Mesenteric fat pad (tissue), 1 donor: ENCODE results near the gene PAMR1. TPM values are rescaled to one million over a fixed set of nuclear protein-coding genes. Genes with fewer than 3 reads are reported as not detected.
"Not testable (repeated sequence)": the region's sequence is repeated elsewhere in the genome, so short reads cannot be mapped to it uniquely, and the experiment has no call there.

ENCODE experiments used
- DNase-seq: peaks from one replicate; pipeline ENCODE4 v3.0.0-alpha.2; 2020; ENCODE audit warnings: low spot score
- total RNA-seq: library from RNA; stranded (reverse); fragmentation: NEBNext Ultra II Directional; extraction: Animal tissue kit (Norgen Biotek cat#: 25700); gene quantifications from one replicate; pipeline ENCODE4 v1.2.1, GENCODE V29; 2021
- donor health status: DM: yes; HTN: yes; CAD: no.

The PAMR1 gene
- total RNA-seq, 1 donor from 2014 or later = 30.8 TPM

- no peak for DNase-seq
These were observed 20.1 kb upstream of the PAMR1 start for GRCh38 chr11:35545391-35546003.

GRCh38 chr11:35543481-35543880 is 18.1 kb upstream of the PAMR1 start:
- DNase-seq = no peak

- DNase-seq = no peak
These were observed 16.4 kb upstream of the PAMR1 start for GRCh38 chr11:35541621-35542375.

GRCh38 chr11:35540526-35540925 is 15.1 kb upstream of the PAMR1 start:
- DNase-seq = no peak

- no peak for DNase-seq
These were observed 14.4 kb upstream of the PAMR1 start for GRCh38 chr11:35539781-35540281.

- no peak for DNase-seq
These were observed 13.8 kb upstream of the PAMR1 start for GRCh38 chr11:35539256-35539655.

GRCh38 chr11:35536470-35536869 is 11.1 kb upstream of the PAMR1 start:
- no peak for DNase-seq

- no peak for DNase-seq
These were observed 5.8 kb upstream of the PAMR1 start for GRCh38 chr11:35531246-35531645.

GRCh38 chr11:35529971-35530495 is 4.6 kb upstream of the PAMR1 start:
- DNase-seq = no peak

- no peak for DNase-seq
These were observed 965 bp upstream of the PAMR1 start for GRCh38 chr11:35526370-35526792.

GRCh38 chr11:35524780-35525179 is 636 bp downstream of the PAMR1 start:
- DNase-seq = no peak

GRCh38 chr11:35523861-35524260 is 1.6 kb downstream of the PAMR1 start:
- DNase-seq = no peak

GRCh38 chr11:35523331-35523768 is 2.1 kb downstream of the PAMR1 start:
- DNase-seq = no peak

GRCh38 chr11:35522091-35522490 is 3.3 kb downstream of the PAMR1 start:
- not testable (repeated sequence) for DNase-seq

- no peak for DNase-seq
These were observed 5.0 kb downstream of the PAMR1 start for GRCh38 chr11:35520376-35520775.

- no peak for DNase-seq
These were observed 6.7 kb downstream of the PAMR1 start for GRCh38 chr11:35518766-35519165.

GRCh38 chr11:35517481-35517880 is 7.9 kb downstream of the PAMR1 start:
- DNase-seq = no peak

GRCh38 chr11:35516403-35516802 is 9.0 kb downstream of the PAMR1 start:
- no peak for DNase-seq

- DNase-seq = no peak
These were observed 10.2 kb downstream of the PAMR1 start for GRCh38 chr11:35515224-35515623.

- DNase-seq = no peak
These were observed 10.9 kb downstream of the PAMR1 start for GRCh38 chr11:35514481-35514880.

GRCh38 chr11:35511666-35512065 is 13.8 kb downstream of the PAMR1 start:
- no peak for DNase-seq

- no peak for DNase-seq
These were observed 17.7 kb downstream of the PAMR1 start for GRCh38 chr11:35507688-35508087.
